HG02798 (cell line): ENCODE data around the gene OR6A2.
"Not testable (repeated sequence)": the region's sequence is repeated elsewhere in the genome, so short reads cannot be mapped to it uniquely, and the experiment has no call there.

Source experiments
- ATAC-seq: cut with Tn5 transposase; IDR thresholded peaks from one replicate; pipeline ENCODE4 v1.9.1; 2021; ENCODE audit warnings: mild to moderate bottlenecking; ENCODE audit not compliant: unreplicated experiment, poor library complexity

The OR6A2 gene

DNA sequence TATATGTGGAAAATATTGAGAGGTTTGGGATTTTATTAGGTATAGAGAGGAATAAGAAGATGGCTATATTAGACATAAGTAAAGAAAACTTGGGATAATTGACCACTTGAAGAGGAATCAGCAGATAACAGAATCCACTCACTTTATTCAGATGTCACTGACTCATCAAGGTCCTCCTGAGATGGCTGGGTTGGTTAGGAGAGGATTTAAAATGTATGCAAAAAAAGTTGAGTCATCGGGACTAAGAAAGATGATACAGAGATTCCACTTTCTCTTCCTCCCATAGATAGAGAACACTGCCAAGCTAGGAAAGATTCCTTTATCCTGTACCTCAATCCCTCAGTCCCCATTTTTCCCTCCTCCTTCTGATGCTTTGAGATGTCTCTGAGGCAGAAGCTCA lies at the start of gene OR6A2:
TSS of gene OR6A2 (minus strand) at position 288 of the 400 bp plus-strand sequence. CDS start 3,981 bp downstream, outside the sequence.
- ATAC-seq = no peak

DNA sequence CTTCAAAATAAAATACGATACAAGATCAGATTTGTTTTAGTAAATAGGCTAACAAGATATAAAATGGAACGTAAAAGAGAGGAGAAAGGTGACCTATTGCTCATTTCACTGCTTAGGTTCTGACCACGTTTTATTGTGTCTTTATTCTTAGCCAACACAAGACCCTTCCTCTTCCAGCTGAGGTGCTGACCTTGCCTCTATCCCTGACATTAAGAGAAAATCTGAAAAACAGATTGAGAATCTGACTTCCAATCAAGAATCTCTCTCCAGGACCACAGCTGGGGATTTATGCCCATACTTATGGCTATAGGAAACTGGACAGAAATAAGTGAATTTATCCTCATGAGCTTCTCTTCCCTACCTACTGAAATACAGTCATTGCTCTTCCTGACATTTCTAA lies 45.9 kb upstream of the OR6A2 start, which contains the start of gene OR10A5:
TSS of gene OR10A5 (plus strand) at position 301 of the 400 bp plus-strand sequence. CDS start at position 301, 0 bp downstream.
- ATAC-seq = no peak

DNA sequence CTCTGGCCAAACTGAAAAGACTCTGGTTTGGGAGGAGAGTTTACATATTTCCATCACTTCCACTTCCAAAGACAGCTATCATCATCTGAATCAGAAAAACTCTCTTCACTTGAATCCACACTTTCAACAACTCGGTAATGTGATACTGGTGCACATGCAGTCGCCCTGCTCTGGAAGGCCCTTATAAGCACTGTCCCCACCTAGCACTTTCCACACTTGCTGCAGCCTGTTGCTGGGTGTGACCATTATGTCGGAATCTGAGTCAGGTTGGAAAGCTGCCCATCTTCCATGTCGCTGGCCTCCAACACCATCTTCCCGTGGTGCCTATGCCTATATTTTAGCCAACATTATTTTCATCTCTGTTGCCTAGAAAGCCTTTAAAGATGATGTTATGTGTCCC lies 44.9 kb upstream of the OR6A2 start:
- ATAC-seq = no peak

DNA sequence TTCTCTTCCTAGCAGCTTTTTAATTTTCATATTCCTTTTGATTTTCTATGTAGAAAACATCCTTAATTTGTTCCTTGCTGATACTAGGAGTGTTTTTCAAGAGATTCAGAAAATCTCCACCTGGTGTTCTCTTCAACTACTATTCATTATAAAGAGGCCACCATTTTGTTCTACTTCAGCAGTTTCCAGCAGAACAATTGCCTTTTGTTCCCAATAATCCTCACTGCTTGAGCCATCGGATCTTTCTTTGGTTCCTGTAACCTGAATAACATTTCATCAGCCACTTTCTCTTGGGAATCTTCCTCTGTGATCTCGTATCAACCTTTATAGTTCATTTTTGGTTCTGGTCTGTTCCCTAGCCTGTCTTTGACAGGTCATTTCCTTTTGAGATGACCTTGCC lies 44.2 kb upstream of the OR6A2 start:
- ATAC-seq = no peak

DNA sequence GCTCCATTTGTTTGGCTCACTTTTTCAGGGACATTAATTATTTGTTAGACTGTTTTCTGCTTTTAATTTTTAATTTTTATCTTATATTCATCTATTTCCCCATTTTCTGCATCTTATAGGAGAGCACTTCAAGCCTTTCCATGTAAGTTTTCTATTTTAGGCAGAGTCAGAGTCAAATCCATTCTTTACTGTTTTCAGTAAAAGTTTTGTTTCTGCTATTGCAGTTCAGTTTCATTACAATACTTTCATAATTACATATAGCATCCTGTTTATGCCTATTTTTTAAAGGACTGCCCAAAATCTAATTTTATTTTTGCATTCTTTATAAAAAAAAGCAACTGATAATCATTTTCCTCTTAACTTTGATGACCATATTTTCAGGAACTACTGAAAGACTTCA lies 42.2 kb upstream of the OR6A2 start:
- ATAC-seq = no peak

DNA sequence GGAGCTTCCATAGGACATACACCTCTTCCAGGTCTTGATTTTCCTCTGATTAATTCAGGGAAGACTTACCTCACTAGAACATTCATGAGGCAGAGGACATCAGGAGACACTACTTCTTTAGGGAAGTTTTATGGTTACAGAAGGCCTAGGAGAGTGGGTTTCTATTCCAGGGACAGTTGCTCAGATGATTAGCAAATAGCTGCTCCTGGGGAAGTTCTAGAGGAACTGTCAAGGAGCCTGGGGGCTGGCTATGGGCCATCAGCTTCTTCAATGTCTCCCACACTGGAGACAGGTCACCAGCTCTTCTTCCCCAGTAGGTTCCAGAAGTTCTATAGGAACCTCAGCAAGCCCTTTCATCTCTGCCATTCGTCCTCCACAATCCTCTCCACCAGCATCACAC lies 34.5 kb upstream of the OR6A2 start:
- ATAC-seq = no peak

DNA sequence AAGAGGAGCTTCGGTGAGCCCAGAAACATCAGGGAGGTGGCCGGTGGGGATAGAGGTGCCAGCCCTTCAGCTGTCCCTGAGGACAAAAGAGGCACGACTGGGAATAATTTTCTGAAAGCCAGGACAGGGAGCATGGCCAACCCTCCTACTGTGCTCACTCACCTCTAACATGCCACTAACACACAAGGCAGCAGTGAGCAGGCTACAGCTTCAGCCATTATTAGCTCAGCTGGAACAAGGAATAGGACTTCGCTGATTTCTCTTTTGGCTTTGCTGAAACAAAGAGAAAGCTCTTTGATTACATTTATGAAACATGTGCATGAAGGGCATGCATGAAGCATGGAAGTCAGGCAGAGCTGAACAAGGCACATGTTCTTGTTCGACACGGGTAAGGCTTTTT lies 33.9 kb upstream of the OR6A2 start:
- no peak for ATAC-seq

DNA sequence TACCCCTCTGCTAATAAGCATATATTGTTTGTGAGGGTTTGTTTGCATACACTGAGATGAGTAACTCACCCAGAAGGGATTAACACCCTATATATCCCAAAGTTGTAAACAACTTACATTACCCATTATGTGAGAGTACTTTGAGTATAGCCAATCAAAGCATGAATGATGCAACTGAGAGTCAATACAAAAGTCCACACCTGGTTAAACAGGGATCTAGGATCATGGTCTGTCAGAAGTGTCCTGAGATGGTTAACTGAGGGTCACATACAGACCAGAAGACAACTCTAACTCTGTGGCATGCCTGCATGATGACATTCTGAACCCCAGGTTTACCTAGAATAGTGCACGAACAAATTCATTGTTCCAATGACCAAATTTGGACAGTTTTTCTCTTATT lies 28.6 kb upstream of the OR6A2 start:
- no peak for ATAC-seq

DNA sequence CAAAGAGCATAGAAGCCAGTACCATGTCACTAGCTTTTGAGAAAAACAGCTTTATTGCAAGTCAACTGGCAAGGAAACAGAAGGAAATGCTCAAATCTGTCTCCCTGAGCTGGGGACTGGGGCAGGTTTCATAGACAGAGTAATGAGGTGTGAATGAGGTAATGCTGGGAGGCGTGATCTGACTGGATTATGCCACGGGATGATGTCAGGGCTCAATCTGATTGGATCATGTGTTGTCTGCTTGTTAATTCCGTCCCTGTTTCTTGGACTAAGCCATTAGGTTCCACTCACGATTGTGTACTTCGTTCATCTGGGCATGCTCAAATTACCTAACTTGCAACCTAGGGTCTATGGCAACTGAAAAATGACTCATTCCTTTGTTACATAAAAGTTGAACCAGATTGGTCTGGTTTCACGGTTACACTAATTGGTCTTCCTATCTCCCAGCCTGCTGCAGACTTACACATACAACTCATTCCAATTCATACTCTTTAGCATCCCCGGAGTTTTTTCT lies 25.8 kb upstream of the OR6A2 start:
- ATAC-seq = no peak

DNA sequence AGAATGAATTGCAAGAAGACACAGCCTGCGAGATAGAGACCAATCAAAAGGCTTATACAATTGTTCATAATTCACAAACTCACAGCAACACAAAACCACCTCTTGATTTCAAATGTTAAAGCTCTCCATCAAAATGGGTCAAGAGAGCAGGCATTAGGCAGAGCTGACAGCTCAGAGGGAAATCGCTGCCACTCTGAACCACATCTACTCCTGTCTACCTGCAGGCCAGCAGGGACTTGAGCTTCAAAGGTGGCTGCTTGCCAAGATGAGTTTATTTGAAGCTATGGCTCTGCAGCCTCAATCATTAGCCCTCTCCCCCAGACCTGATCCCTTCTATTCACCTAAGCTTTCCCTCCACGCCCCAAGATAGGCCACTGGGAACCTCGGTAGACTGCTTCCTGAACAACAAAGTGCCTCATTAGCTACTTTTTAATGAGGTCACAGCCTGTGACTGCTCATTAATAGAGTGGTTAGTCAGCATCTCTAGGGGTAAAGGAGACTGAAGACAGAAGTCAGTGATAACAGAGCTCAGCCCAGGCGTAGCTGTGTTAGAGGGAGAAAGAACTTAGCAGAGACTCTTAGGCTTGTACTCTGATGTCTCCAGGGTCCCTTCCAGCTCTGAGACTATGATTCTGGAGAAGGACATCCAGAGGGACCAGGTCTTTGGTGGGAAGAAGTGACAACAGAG lies 24.8 kb upstream of the OR6A2 start:
- ATAC-seq = no peak

DNA sequence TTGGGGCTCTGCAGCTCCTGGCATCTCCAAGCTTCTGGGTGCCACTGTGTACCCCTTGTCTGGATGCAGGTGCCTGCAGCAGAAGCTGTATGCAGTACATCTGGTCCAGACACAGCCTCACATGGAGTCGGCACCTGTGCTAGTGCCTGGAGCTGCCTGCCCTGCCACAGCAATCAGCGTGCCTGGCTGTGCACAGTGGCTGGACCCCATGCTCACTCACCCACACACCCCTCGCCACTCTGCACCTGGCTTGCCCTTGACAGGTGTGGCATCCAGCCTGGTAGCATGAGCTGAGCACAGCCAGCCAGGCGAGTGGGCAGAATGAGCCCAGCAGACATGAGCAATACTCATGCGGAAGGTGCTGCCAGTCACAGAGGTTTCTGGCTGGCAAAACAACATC lies 19.5 kb upstream of the OR6A2 start:
- ATAC-seq = no peak

DNA sequence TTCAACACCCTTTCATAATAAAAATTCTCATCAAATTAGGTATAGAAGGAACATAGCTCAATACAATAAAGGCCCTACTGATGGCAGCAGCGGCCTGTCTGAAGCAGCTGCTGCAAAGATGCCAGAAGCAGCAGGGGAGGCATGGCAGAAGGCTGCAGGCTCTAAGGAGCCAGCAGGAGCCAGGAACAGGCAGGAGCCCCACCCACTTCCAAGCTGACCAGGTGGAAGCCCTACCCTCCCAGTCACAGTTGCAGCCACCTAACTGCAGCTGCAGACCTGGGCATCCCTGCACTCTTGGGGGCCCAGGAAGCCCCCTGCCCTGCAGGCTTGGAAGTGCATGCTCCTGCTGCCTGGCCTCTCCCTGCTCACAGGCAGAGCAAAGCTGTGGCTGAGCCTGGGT lies 18.2 kb upstream of the OR6A2 start:
- ATAC-seq = no peak

DNA sequence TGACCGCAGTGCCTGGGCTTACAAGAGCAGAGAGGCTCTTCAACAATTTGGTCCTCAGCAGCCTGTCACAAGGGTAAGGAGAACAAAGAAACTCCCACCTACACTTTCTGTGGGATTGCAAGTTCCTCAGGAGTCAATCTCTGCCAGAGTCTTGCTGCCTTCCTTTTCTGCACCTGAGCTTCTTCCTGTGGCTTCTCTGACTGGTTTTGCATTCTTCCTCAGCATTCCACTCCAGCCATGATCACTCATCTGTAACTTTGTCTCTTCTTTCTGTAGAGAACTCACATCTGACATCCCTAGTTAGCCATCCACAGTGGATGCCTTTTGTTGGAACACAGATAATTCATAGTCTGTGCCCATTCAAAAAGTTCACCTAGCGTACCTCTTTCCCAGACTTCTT lies 14.2 kb upstream of the OR6A2 start:
- ATAC-seq = no peak

DNA sequence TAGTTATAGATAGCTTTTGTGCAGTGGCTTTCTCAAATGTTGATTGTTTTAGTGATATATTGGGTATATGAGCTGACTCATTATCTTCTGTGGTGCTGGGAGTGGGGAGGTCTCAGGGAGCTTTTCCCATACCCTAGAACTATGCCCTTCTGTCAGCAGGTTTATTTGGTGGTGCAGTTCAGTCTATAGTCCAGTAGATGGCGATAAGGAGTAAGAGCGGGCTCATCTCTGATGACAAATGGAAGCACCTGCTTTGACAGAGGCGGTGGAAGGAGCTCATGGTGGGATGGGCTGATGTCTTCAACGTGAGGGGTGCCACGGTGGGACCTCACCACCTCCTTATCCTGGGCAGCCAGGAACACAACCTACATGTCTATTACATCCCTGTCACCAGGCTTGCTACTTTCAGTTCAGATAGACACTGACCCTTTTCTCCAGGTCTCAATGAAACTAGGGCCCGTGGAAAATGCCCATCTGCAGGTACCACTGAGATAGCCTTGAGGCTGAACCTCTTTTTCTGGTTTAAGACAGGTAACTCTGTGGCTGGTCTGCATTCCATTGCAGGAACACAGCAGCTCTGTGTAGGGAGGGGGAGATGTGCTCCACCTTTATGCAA lies 13.0 kb upstream of the OR6A2 start:
- ATAC-seq = peak; percentile 92

DNA sequence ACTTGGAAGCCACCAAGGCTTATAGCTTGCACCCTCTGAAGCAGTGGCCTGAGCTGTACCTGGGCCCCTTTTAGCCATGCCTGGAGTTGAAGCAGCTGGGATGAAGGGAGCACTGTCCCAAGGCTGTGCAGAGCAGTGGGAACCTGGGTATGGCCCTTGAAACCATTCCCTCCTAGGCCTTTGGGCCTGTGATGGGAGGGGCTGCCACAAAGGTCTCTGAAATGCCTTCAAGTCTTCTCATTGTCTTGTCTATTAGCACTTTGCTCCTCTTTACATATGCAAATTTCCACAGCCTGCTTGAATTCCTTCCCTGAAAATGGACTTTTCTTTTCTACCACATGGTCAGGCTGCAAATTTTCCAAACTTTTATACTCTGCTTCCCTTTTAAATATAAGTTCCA lies 1.6 kb upstream of the OR6A2 start:
- ATAC-seq = not testable (repeated sequence)

DNA sequence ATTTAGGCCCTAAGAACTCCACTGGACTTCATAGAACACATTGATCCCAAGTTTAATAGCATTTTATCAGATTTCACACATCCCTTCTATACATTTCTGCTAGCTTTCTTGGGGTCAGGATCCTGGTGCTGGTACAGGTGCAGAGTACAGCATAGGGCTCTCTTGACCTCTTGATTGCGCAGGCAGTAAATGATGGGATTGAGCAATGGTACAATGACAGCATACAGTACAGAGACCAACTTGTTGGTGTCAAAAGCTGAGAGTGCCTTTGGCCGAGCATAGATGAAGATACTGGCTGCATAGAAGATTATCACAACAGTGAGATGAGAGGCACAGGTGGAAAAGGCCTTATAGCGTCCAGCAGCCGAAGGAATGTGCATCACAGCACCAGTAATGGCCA lies 4.8 kb downstream of the OR6A2 start:
- no peak for ATAC-seq

DNA sequence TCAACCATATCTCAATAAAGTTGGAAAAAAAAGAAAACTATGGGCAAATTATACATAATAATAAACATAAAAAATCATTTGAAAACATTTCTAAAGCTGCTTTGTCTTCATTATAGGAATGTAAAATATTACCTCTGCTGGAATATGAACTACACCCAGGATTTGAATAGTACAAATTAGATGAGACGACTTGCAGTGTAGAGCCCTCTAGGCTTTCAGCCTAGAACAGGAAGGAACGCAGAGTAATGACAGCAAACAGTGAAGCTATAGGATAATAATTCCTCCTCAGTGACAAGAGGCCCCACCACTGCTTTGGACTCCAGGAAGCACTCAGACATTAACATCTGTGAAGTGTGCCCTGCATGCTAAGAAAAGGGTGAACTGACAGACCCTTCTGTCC lies 8.9 kb downstream of the OR6A2 start:
- ATAC-seq = no peak

DNA sequence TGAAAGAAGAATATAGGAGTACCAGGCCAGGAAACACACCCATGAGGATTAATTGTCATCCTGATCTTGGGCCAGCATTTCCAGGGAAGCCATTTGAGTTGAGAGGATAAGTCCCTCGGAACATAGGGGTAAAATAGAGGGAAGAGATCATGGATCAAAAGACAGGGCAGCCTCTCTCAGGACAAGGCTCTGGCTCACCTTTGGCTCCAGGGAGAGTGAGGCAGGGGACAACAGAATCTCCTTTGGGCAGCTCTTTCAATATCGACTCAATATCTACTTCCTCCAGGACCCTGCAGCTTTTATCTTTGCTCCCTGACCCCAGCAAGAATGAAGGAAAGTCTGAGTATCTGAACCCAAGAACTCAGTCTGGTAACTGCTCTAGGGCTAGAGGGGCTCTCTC lies 16.8 kb downstream of the OR6A2 start, which contains the start of gene OR2AG1:
TSS of gene OR2AG1 (plus strand) at position 301 of the 400 bp plus-strand sequence. CDS start 2,018 bp downstream, outside the sequence.
- no peak for ATAC-seq

DNA sequence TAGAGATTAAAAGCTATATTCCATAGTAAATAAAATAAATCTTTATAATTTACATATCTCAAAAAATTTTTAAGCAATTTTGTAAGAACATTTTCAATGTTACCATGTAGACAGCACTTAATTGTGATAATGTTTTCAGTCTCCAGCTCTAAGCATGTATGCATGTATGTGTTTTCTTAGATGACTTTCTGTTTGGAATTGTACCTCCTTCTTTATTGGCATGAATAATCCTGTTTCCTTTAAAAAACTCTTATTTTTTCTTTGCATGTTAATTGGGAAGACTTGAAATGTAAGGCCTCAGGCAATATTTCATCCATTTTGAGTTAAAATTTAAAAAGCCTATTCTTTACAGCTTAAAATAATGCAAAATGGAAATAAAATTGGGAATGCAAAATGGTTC lies 18.7 kb downstream of the OR6A2 start:
- ATAC-seq = no peak

DNA sequence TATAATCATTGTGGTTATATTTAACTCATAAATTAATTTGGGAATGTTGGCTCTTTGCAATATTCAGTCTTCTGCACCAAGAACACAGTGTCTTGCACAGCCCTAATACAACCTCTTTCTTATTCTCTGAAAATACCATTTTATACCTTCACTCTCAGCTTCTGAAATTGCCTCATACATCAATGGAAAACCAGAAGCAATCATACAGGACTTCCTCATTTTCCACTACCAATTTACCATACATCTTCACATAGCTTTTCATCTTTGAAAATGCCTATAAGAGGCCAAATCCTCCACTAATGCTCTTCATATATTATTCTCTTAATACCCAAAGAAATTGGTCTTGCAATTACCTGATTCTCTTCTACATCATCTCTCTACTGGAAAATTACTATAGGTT lies 21.0 kb downstream of the OR6A2 start:
- no peak for ATAC-seq

DNA sequence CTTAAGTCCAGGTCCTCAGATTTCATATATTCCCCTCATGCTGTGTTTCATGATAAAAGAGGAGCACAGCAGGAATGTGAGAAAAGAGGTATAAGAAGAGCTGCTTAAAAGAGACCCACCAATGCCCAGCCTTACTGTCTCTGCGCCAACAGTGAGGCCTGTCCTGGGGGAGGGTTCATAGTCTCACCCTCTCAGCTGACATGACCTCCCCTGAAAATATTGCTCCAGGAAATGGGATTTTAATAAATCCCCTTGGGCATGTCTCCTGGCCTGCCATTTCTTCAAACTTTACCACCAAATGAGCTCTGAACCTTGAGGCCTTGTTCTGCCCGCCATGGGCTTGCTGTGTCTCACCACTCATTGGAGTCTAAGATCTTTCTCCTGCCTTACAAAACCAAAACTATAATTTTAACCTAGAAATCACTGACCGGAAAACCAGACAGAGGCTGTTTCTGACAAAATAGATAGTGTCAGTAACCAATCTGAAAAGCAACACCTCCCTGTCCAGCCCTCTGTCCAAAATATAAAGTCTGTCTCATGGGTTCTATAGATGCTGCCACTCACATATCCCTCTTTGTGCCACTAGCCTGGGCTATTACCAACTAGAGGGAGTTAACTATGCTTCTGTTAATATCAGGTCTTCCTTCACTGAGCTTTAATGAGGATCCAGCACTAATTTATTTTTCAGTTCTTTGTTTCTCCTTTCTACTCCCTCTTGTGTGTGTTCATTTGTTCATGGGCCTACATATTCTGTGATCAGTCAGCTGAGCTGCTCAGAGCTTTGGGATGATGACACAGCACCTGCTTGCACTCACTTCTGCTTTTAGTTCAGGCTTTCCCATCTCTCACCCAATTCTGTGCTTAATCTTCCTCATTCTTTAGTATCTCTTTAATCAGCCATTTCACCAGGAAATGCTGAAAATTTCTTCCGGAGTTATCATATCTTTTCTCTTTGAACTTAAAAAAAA lies 27.3 kb downstream of the OR6A2 start, which contains the start of gene OR2AG2:
TSS of gene OR2AG2 (minus strand) at position 51 of the 968 bp plus-strand sequence. CDS start 3,019 bp downstream, outside the sequence.
- ATAC-seq = peak; percentile 82
